Common myeloid progenitor, CD34-positive (primary cell): ENCODE results near the gene LNX1.

Source experiments
- CTCF ChIA-PET: fragments of 350-600 bp; sonication (Branson Sonifier 250); formaldehyde crosslinking; loops from one replicate; lab custom pipeline; 2021; ENCODE audit warnings: antibody characterized with exemption; lab: Charles Lee
- POLR2A ChIA-PET: fragments of 350-600 bp; sonication (Branson Sonifier 250); formaldehyde crosslinking; loops from one replicate; lab custom pipeline; 2021; ENCODE audit warnings: antibody characterized with exemption; lab: Charles Lee
- DNase-seq, 3 donors: peaks; one replicate each; pipeline versions ENCODE4 v3.0.0 to v3.0.0-alpha.2; 2013
- H3K27ac ChIP-seq, 2 experiments: 1 replicate in 1 of 2; 2 replicates in 1 of 2; pipeline ENCODE4 v1.7.0; 2013; ENCODE audit warnings: inconsistent platforms in 2 of 2, low read length in 2 of 2, mild to moderate bottlenecking in 2 of 2, low read depth in 1 of 2, moderate library complexity in 1 of 2; ENCODE audit not compliant: severe bottlenecking in 2 of 2, insufficient read depth in 1 of 2, poor library complexity in 1 of 2
- H3K27me3 ChIP-seq, 5 experiments: replicated peaks in 2 of 5; 1 replicate in 3 of 5; 2 replicates in 2 of 5; pipeline versions ENCODE4 v1.6.1 to v1.7.0; 2013; ENCODE audit warnings: low read length in 4 of 5, mild to moderate bottlenecking in 2 of 5, moderate library complexity in 2 of 5, inconsistent platforms in 1 of 5; ENCODE audit not compliant: insufficient read depth in 5 of 5, control insufficient read depth in 4 of 5
- H3K36me3 ChIP-seq, 4 experiments: 1 replicate in 2 of 4; 2 replicates in 2 of 4; pipeline versions ENCODE4 v1.6.1 to v1.7.0; 2013; ENCODE audit warnings: low read length in 3 of 4, control low read depth in 1 of 4, mild to moderate bottlenecking in 1 of 4; ENCODE audit not compliant: control insufficient read depth in 4 of 4, insufficient read depth in 4 of 4
- H3K4me1 ChIP-seq, 4 experiments: 1 replicate in 3 of 4; 2 replicates in 1 of 4; pipeline versions ENCODE4 v1.6.1 to v1.7.1; 2013; ENCODE audit warnings: low read length in 3 of 4, mild to moderate bottlenecking in 3 of 4, control low read depth in 1 of 4, inconsistent platforms in 1 of 4, moderate library complexity in 1 of 4; ENCODE audit not compliant: control insufficient read depth in 4 of 4, insufficient read depth in 4 of 4; ENCODE audit errors: control extremely low read depth in 1 of 4
- H3K4me3 ChIP-seq, 7 experiments: 1 replicate in 4 of 7; 2 replicates in 3 of 7; pipeline versions ENCODE4 v1.5.1 to v1.7.0; 2013; ENCODE audit warnings: mild to moderate bottlenecking in 7 of 7, low read length in 6 of 7, moderate library complexity in 6 of 7, inconsistent platforms in 2 of 7, low read depth in 2 of 7, control low read depth in 1 of 7; ENCODE audit not compliant: insufficient read depth in 4 of 7, control insufficient read depth in 1 of 7; ENCODE audit errors: extremely low read depth in 1 of 7
- H3K9me3 ChIP-seq, 5 experiments: 1 replicate in 4 of 5; 2 replicates in 1 of 5; pipeline versions ENCODE4 v1.6.1 to v1.7.1; 2013; ENCODE audit warnings: low read length in 4 of 5, mild to moderate bottlenecking in 2 of 5, inconsistent platforms in 1 of 5, low read depth in 1 of 5, moderate library complexity in 1 of 5; ENCODE audit not compliant: control insufficient read depth in 4 of 5, insufficient read depth in 2 of 5; ENCODE audit errors: control extremely low read depth in 1 of 5
- WGBS: methylation state at CpG from one replicate; pipeline ENCODE4 v1.1.5; 2013; ENCODE audit not compliant: insufficient coverage; 5-methylcytosine and 5-hydroxymethylcytosine counted together

LNX1 gene

GRCh38 chr4:53576071-53576617 is 15.1 kb downstream of the LNX1 start:
- CTCF ChIA-PET: no interaction called here
- 100% methylated on average over 6 of the region's 9 CpGs for WGBS
- DNase-seq: no peak
- POLR2A ChIA-PET: no interaction called here
- Histone ChIP-seq H3K4me1 (peaks cover 0 to 6% (median under 1%) of the 10 kb centered on the region in 4 experiments), H3K36me3 (no peaks in the 10 kb centered on the region), H3K27me3 (no peaks in the 10 kb centered on the region), H3K9me3 (no peaks in the 10 kb centered on the region), H3K27ac (no peak overlapping the region), H3K4me3 (no peak overlapping the region)

GRCh38 chr4:53575552-53575951 is 15.7 kb downstream of the LNX1 start:
- peak in 2 of 3 donors; percentile 12 to 25 for DNase-seq
- H3K36me3 ChIP-seq: no peaks in the 10 kb centered on the region
- CTCF ChIA-PET: interaction anchor here (0.7 kb wide), 1 partner anchor 31 kb away, joined by 3 read pairs; no protein-coding TSS in a partner anchor
- POLR2A ChIA-PET: no interaction called here
- peaks cover 0 to 6% (median under 1%) of the 10 kb centered on the region in 4 experiments for H3K4me1 ChIP-seq
- H3K9me3 ChIP-seq: no peaks in the 10 kb centered on the region
- no peak overlapping the region for H3K27ac ChIP-seq
- no peaks in the 10 kb centered on the region for H3K27me3 ChIP-seq
- H3K4me3 ChIP-seq: no peak overlapping the region
- 83% methylated on average over 3 of the region's 4 CpGs for WGBS

- 100% methylated on average over 1 of the region's 1 CpG for WGBS
- no peaks in the 10 kb centered on the region for H3K36me3 ChIP-seq
- no peaks in the 10 kb centered on the region for H3K9me3 ChIP-seq
- no peaks in the 10 kb centered on the region for H3K27me3 ChIP-seq
- ChIA-PET POLR2A (no interaction called here), CTCF (interaction anchor here (1.0 kb wide), 1 partner anchor 44 kb away, joined by 3 read pairs; no protein-coding TSS in a partner anchor)
- no peak for DNase-seq
- peaks cover 0 to 6% (median under 1%) of the 10 kb centered on the region in 4 experiments for H3K4me1 ChIP-seq
- H3K4me3 ChIP-seq: no peak overlapping the region
- H3K27ac ChIP-seq: no peak overlapping the region
Observed at GRCh38 chr4:53574528-53574927, 16.8 kb downstream of the LNX1 start.

- WGBS: 80% methylated on average over 2 of the region's 3 CpGs
- DNase-seq: no peak
- CTCF ChIA-PET: interaction anchor here (1.0 to 1.5 kb wide), 2 partner anchors 20 to 45 kb away, joined by 3 read pairs; no protein-coding TSS in a partner anchor
Observed at GRCh38 chr4:53573696-53574095, 17.6 kb downstream of the LNX1 start.

GRCh38 chr4:53572600-53572994 is 18.7 kb downstream of the LNX1 start:
- WGBS: no CpG with 5 or more reads among the region's 2 CpGs
- H3K9me3 ChIP-seq: no peaks in the 10 kb centered on the region
- H3K4me1 ChIP-seq: peaks cover 0 to 6% (median under 1%) of the 10 kb centered on the region in 4 experiments
- POLR2A ChIA-PET: no interaction called here
- no peak overlapping the region for H3K27ac ChIP-seq
- DNase-seq: no peak
- no peaks in the 10 kb centered on the region for H3K27me3 ChIP-seq
- H3K4me3 ChIP-seq: no peak overlapping the region
- H3K36me3 ChIP-seq: no peaks in the 10 kb centered on the region
- CTCF ChIA-PET: interaction anchor here (1.5 kb wide), 1 partner anchor 21 kb away, joined by 3 read pairs; no protein-coding TSS in a partner anchor

More at GRCh38 chr4:53573696-53574095, 17.6 kb downstream of the LNX1 start:
- POLR2A ChIA-PET: no interaction called here
- Histone ChIP-seq H3K4me3 (no peak overlapping the region), H3K4me1 (peaks cover 0 to 6% (median under 1%) of the 10 kb centered on the region in 4 experiments), H3K27ac (no peak overlapping the region), H3K36me3 (no peaks in the 10 kb centered on the region), H3K9me3 (no peaks in the 10 kb centered on the region), H3K27me3 (no peaks in the 10 kb centered on the region)

- CTCF ChIA-PET: no interaction called here
- 95% methylated on average over 3 of the region's 5 CpGs for WGBS
- H3K36me3 ChIP-seq: no peaks in the 10 kb centered on the region
Observed at GRCh38 chr4:53571936-53572599, 19.2 kb downstream of the LNX1 start.

GRCh38 chr4:53563824-53564223 is 27.5 kb downstream of the LNX1 start:
- POLR2A ChIA-PET: no interaction called here

More at GRCh38 chr4:53571936-53572599, 19.2 kb downstream of the LNX1 start:
- Histone ChIP-seq H3K4me3 (no peak overlapping the region), H3K4me1 (peaks cover 0 to 6% (median under 1%) of the 10 kb centered on the region in 4 experiments), H3K27ac (no peak overlapping the region), H3K27me3 (no peaks in the 10 kb centered on the region), H3K9me3 (no peaks in the 10 kb centered on the region)
- POLR2A ChIA-PET: no interaction called here
- DNase-seq: no peak

More at GRCh38 chr4:53563824-53564223, 27.5 kb downstream of the LNX1 start:
- H3K4me3 ChIP-seq: no peak overlapping the region
- H3K27ac ChIP-seq: no peak overlapping the region
- H3K9me3 ChIP-seq: no peaks in the 10 kb centered on the region
- H3K27me3 ChIP-seq: no peaks in the 10 kb centered on the region
- H3K36me3 ChIP-seq: no peaks in the 10 kb centered on the region
- 87% methylated on average over 3 of the region's 4 CpGs for WGBS
- H3K4me1 ChIP-seq: peaks cover 0 to 2% (median under 1%) of the 10 kb centered on the region in 4 experiments
- DNase-seq: peak in 2 of 3 donors; percentile 55 to 70
- CTCF ChIA-PET: no interaction called here
